Measurements from ENCODE around the gene IL1RL2.

IL1RL2 gene

DNA sequence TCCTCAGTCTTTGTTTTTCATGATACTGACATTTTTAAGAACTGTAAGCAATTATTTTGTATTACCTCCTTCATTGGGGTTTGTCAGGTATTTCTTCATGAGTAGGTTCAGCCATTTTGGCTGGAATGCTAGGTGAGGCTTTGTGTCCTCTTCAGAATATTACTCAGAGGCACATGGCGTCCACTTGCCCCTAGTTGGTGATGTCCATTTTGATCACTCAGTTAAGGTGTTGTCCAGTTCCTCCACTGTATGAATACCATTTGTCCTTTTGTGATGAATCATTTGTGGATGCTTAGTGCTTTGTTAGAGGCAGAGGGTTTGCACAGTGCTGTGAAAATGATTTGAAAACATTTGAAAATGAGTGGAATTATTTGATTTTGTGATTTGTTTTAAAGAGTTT, 4.7 kb downstream of the IL1RL2 start:
- in situ Hi-C loops (cut with HindIII; ENCODE audit: low sequenced_read_pairs), result no loop called here

DNA sequence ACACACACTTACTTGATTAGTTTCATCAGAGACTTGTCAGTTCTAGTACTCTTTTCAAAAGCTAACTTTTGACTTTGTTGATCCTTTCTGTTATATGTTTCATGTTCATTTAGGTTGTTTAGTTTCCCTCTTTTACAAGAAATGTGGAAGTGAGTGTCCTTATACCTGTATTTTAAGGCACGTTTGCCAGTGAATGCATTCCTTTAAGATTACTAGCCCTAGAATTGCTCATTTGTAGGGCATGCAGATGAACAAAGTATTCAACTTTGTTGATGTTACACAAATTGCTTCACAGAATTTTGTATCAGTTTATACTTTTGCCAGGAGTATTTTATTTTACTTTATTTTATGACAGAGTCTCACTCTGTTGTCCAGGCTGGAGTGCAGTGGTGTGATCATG, 6.3 kb downstream of the IL1RL2 start:
- in situ Hi-C loops (cut with HindIII; ENCODE audit: low sequenced_read_pairs), result no loop called here

DNA sequence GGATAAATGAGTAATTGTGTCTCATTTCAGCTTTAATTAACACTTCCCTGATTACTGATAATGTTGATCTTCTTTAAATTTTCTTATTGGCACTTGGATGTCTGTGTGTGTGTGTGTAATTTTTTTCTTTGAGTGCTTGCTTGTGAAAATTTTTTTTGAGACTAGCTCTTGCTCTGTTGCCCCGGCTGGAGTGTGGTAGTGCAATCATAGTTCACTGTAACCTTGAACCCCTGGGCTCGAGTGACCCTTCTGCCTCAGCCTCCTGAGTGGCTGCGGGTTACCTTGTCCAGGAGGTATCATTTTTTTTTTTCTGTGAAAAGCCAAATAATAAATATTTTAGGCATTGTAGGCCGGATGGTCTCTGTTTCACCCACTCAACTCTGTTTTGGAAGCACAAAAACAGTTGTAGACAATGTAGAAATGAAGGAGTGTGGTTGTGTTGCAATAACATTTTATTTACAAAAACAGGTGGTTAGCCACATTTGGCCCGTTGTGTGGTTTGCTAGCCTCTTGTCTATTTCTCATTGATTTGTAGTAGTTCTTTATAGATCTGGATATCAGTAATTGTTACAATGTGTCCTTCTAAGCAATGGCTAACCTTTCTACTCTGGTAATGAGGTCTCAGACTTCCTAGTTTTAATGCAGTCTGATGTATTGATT, 7.9 kb downstream of the IL1RL2 start:
- in situ Hi-C loops (cut with HindIII; ENCODE audit: low sequenced_read_pairs), result no loop called here

DNA sequence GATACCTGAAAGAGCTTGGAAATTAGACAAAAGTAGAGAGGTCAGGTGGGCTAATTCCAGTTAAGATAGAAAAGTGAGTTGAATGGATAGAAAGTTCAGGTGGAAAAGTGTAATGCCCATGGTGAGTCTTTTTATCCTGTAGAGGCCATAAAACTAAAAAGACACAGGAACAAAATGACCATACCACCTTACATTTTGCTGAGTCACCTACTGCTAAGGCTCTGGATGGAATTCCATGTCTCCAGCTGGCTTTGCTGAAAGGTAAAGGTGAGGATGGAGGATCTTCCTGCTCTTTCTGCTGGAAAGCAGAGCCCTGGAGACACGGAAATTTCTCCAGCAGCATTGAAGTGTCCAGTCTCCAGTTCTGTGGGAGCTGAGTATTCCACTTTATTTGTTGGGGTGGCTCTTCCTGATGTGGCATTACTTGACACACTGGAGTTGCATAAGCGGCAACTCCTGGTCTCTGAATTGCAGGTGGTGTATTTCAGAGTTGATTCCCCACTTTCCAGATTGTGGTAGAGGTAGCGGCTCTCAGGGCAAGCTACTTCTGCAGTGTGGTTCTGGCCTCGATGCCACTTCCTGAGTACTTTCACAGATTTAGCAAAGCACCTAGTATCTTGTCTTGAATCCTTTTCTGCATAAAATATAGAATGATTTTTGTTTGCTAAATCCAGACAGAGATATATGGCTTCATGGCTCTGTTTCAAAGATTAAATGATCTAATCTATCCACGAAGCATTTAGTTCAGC, 10.7 kb downstream of the IL1RL2 start:
- in situ Hi-C loops (cut with HindIII; ENCODE audit: low sequenced_read_pairs), result no loop called here

DNA sequence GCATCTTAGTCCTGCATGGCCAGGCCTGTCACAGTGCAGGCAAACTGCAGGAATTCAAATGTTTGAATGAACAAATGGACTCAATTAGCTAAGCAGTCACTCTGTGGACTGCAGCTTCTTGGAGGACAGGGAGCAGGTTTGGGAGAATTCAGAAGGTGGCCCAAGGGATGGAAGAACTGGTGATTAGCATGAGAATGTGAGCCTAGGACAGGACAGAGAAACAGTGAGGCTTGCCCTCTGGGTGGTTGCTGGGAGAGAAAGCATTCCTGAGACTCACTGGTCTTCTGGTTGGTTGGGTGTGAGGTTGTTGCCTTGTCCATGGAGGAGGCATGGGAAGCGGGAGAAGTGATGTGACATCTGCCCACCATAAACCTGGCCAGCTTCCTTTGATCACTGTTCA, 13.7 kb downstream of the IL1RL2 start:
- in situ Hi-C loops (cut with HindIII; ENCODE audit: low sequenced_read_pairs), result no loop called here

DNA sequence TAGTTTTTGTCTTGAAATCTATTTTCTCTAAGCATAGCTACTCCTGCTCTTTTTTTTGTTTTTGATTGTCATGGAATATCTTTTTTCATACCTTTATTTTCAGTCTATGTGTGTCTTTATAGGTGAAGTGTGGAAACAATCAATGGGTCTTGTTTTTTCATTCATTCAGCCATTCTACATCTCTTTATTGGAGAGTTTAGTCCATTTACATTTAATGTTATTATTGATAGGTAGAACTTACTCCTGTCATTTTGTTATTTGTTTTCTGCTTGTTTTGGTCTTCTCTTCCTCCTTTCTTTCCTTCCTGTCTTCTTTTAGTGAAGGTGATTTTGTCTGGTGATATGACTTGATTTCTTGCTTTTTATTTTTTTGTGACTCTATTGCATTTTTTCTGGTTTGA, 17.8 kb downstream of the IL1RL2 start:
- in situ Hi-C loops (cut with HindIII; ENCODE audit: low sequenced_read_pairs), result no loop called here

DNA sequence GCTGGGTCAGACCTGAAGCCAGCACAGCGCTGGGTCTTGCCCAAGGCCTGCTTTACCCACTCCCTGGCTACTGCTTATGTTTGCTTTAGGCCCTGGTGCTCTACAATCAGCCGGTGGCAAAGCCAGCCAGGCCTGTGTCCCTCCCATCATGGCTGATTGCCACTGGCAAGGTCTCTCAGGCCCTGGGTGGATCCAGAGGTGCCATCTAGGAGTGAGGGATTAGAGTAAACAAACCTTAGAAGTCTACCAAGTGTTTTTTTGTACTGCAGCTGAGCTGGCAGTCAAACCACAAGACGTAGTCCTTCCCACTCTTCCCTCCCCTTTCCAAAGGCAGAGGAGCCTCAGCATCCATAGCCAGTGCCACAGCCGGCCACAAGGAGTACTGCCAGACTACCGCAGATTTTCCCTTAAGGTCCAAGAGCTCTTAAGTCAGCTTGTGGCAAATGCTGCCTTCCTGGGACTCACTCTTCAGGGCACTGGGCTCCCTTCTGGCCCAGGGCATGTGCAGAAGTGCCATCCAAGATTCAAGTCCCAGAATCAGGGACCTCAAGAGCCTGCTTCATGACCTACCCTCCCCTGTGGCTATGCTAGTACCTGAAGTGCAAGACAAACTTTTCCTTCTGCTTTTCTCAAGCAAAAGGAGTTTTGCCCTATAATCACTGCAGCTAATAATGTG, 20.0 kb downstream of the IL1RL2 start:
- in situ Hi-C loops (cut with HindIII; ENCODE audit: low sequenced_read_pairs), result no loop called here

DNA sequence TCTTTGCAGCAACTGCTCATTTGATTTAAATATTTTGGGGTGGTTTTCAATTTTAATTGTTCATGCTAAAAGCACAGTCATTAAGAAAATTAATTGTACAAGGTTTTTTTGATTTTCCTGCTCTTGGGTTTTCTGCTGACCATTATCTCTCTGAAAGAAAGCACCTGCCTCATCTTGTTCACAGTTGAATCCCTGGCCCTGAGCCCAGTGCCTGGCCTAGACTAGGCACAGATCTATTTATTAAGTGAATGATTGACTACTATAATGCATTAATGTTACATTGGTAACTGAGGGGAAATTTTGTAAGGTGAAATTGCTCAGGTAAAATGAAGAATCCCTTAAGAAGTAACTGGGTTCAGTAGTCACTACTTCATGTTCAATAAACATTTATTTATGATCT, 22.0 kb downstream of the IL1RL2 start:
- in situ Hi-C loops (cut with HindIII; ENCODE audit: low sequenced_read_pairs), result no loop called here

DNA sequence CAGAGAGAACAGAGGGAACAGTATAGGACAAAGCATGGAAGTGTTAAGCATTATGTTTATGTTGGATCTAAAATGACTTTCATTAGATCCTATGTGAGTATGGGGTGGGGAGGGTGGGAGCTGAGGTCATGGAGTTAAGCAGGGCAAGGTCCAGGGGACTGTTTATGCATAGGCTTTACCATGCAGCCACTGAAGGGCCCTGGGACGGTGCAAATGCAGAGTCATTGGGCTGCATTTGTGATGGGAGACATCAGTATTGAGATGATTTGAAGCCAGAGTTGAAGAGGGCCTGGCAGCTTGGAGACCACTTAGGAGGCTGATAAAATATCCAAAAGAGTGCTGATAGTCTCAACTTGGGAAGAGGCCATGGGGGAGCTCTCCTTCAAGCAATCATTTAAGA, 22.7 kb downstream of the IL1RL2 start:
- in situ Hi-C loops (cut with HindIII; ENCODE audit: low sequenced_read_pairs), result no loop called here

DNA sequence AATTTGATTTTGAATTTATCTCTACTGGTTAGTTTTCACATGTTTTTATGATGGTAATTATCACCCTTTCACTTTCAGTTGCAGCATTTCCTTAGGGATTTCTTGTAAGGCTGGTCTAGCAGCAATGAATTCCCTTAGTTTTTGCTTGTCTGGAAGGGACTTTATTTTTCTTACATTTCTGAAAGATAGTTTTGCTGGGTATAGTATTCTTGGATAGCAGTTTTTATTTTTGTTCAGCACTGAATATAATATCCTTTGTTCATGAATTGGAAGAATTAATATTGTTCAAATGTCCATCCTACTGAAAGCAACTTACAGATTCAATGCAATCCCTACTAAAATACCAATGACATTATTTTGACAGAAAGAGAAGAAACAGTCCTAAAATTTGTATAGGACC, 30.2 kb downstream of the IL1RL2 start:
- in situ Hi-C loops (cut with HindIII; ENCODE audit: low sequenced_read_pairs), result no loop called here

DNA sequence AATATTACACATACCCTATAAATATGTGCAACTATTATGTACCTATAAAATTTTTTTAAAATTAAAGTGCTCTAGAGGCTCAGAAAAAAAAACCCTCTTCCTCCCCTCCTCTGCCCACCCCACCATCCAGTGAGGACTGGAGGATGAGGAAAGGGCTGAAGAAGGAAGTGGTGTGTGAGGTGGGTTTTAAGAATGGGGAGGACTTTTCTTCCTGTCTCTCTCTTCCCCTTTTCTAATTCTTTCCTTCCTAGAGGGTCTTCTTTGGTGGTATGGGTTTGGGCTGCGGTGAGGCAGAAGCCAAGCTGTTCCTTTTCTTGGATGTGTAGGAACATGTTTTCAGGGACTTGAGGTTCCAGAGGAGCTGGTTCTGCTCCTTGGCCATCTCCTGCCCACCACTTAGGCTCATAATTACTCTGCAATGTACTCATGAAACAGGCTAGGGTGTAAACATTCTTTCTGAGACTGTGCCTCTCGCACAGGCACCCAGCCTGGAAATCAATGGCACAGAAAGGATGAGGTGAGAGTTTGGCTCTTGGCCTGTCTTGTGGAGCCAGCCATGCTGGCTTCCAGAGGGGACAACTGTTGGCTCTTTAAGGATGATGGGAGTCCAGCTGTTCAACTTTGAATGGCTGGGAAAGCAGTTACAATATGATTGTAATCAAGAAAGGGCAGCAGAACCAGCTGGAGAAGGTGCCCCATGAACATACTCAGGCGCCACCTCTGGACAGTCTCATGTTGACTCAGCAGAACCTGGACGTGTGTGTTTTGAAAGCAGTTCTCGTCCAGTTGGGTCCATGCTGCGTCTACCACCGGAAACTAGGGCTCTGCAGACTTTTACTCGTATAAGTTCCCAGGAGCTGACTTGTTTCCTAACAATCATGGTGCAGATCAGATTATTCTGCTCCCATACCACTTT, 38.3 kb downstream of the IL1RL2 start:
- in situ Hi-C loops (cut with HindIII; ENCODE audit: low sequenced_read_pairs), result no loop called here

DNA sequence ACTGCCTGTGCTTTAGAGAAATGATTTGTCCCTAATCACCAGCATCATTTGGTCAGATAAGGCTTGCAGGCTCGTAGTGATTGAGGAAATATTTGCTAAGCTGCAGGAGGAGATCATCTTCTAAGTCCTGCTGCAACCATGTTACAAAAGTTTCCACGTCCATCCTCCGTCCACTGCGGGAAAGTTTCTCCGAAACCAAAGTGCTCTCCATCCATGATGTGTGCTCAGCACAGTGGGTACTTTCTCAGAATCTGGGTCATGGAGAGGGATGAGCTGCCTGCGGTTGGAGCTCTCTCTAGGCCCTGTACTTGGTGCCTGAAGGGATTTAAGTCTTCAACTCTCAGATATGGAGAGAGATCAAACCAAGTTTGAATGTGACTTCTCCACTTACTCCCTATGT, 39.3 kb downstream of the IL1RL2 start:
- in situ Hi-C loops (cut with HindIII; ENCODE audit: low sequenced_read_pairs), result no loop called here

DNA sequence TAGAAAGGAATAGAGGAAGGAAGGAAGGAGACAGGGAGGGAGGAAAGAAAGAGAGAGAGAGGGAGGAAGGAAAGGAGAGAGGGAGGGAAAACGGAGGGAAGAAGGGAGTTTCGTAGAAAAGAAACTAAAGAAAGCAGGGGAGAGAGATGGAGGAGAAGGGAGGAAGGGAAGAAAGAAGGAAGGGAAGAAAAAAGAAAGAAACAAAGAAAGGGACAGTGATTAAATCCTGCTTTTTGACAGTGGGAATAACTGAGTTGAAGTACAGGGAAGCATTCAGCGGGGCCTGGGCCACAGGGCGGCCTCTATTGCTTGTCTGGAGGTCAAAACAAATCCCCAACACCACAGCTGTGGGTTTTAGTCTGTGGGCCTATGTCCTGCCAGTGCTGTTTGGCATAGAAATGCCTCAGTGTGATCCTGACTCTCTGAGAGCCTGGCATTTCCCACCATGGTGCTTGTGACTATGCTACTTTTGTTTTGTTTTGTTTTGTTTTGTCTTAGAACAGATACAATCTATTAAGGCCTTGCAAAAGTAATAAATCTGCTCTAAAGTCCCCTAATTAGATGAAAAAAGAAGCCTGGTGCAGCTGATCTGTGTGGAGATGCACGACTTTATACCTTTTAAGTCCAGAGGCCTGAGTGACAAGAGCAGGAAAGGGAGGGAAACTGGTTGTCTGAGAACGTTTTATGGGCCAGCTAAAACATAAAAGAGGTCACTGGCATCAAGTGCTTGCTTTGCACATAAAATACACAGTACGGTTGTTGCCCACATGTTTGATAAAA, 40.0 kb downstream of the IL1RL2 start:
- in situ Hi-C loops (cut with HindIII; ENCODE audit: low sequenced_read_pairs), result no loop called here

DNA sequence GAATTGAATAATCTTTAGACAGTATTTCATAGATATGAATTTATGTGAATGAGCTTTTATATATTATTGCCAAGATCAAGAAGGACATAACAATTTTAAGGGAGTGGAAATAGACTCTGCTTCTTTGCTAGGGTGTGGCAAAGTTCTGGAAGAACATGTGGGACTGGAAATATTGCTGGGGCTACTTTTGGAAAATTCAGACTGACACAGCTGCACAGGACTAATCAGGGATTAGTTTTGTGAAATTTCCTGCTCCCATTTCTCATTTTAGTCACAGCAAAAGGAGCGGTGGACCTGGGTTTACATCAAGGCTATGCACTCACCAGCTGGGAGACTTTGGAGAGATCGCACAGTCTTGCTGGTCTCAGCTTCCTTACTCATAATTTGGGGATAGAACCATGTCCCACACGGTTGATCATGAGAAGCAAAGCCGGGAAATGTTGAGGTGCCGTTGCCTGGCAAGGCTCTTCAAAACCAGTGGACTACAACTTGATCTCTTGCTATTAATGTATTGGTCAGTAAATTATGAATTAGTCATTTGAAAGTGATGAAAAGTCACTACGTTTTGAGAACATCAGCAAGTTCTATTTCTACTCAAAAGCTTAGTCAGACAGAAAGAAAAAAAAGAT, 42.4 kb downstream of the IL1RL2 start:
- in situ Hi-C loops (cut with HindIII; ENCODE audit: low sequenced_read_pairs), result no loop called here

DNA sequence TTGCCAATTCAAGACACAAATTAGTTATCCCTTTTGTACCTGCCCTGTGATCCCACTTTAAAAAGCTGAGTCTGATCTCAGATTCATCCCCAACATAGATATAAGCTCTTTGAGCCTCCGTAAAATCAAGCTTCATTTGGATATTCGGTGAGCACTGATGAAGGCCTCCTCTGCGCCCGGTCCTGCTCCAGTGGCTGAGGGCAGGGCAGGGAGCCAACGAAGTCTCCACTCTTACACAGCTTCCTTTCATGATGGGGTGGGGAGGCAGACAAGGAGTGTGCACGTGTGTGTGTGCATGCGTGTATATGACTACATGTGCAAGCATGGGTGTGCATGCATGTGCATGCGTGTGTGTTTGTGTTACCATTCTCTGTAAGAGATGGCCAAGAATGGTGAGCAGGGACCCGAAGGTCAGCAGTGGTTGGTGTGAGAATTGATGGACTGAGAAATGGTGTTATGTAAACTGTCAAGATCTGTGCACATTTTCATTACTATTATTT, 43.6 kb downstream of the IL1RL2 start:
- in situ Hi-C loops (cut with HindIII; ENCODE audit: low sequenced_read_pairs), result loop anchor here (5.0 kb wide), 1 partner anchor 113 kb away; no protein-coding TSS in a partner anchor

DNA sequence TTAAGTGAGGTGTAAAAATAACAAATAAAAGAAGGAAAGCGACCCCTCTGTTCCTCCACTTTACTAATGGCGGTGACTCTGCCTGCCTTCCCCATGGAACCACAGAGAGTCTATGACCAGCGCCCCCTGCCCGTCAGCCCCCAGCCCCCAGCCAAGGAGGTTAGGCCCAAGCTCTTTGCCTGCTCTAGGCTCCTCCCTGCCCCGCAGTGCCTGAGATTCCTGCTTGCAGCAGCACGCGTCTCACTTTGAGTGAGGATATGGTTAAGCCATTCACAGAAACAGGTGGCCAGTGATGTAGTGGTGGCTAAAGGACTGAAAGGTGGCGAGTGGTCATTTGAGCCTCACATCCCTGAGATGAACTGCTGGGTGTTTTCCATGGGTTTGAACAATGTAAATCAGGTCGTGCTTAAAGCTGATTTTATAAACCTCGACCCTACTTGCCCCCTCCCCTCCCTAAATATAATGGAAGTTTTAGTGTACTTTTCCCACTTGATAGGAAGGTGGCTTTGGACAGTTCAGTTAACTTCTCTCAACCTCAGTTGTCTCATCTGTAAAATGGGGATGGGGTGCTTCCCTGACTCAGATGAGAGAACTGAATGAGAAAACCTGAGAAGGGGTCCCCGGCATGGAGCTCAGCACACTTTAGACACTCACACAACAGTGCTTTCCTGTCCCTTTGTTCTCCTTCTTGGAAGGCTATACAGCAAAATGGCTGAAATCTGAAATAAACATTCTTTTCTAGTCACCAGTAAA, 46.5 kb downstream of the IL1RL2 start:
- in situ Hi-C loops (cut with HindIII; ENCODE audit: low sequenced_read_pairs), result loop anchor here (5.0 kb wide), 1 partner anchor 116 kb away; no protein-coding TSS in a partner anchor

DNA sequence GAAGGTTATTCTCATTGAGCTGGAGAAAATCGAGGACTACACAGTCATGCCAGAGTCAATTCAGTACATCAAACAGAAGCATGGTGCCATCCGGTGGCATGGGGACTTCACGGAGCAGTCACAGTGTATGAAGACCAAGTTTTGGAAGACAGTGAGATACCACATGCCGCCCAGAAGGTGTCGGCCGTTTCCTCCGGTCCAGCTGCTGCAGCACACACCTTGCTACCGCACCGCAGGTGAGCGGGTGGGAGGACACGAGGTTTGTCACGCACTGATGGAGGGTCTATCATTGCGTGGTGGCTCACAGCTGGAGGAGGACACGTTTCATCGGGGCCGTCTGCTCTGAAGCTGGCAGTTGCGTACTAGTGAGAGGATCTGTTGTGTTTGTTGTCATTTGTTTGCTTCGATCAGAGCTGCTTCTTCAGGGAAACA, 48.2 kb downstream of the IL1RL2 start:
- in situ Hi-C loops (cut with HindIII; ENCODE audit: low sequenced_read_pairs), result no loop called here

DNA sequence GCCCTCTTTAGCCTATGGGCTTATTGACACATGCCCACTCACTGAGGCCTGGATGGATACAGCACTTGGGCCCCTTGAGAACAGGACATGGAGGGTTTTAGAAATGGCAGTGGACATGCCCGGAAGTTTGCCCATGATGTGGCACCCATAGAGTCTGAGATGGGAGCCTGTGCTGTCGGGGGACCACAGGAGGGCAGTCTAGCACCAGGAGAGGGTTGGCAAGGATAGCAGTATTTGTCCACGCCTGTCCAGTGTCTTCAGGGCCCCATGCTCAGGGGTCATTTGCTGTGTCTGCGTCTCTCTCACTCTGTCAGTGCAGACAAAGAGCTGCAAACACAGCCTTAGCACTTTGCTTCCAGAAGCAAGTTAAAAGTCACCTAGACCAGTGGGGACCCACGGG, 48.7 kb downstream of the IL1RL2 start:
- in situ Hi-C loops (cut with HindIII; ENCODE audit: low sequenced_read_pairs), result no loop called here

DNA sequence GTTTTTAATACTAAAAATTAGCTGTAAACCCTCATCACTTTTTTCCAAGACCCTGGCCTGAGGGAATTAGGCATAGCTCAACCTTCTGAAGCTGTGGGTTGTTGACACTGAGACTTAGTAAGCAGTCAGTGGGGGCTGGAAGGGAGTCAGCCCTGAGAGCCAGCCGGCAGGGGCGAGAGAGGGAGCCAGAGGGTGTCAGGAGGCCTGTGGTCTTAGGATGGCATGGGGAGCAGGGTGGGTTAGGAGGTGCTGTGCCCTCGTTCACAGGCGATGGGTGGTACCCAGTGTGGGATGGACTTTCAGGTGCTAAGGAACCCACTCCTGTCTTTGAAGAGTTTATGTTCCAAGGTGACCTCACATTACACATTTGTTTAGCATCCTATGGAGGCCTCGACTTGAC, 49.3 kb downstream of the IL1RL2 start:
- in situ Hi-C loops (cut with HindIII; ENCODE audit: low sequenced_read_pairs), result no loop called here
